Ascending aorta (tissue), 2 donors: Measurements from ENCODE around the gene PPP1R37. TPM values are rescaled to one million over a fixed set of nuclear protein-coding genes. Genes with fewer than 3 reads are reported as not detected.

Source experiments
- DNase-seq, 2 donors: peaks; one replicate each; pipeline ENCODE4 v3.0.0-alpha.2; 2019; ENCODE audit warnings: low spot score in 2 of 2
- H3K27ac ChIP-seq, 2 donors: fragments of 200-600 bp; sonication (generic); one replicate each; pipeline ENCODE4 v1.5.1; 2016 to 2017; ENCODE audit warnings: mild to moderate bottlenecking in 1 of 2
- H3K27me3 ChIP-seq: fragments of 200-600 bp; sonication (generic); one replicate; pipeline ENCODE4 v1.5.1; 2017
- H3K36me3 ChIP-seq, 2 donors: fragments of 200-600 bp; sonication (generic); one replicate each; pipeline ENCODE4 v1.5.1; 2016
- H3K4me1 ChIP-seq, 2 donors: fragments of 200-600 bp; sonication (generic); one replicate each; pipeline ENCODE4 v1.5.1; 2016 to 2017; ENCODE audit warnings: mild to moderate bottlenecking in 1 of 2
- H3K4me3 ChIP-seq, 2 donors: fragments of 200-600 bp; sonication (generic); one replicate each; pipeline ENCODE4 v1.5.1; 2016 to 2017; ENCODE audit warnings: mild to moderate bottlenecking in 1 of 2
- H3K9me3 ChIP-seq, 2 donors: fragments of 200-600 bp; sonication (generic); one replicate each; pipeline ENCODE4 v1.5.1; 2016
- CTCF ChIP-seq, 3 experiments: fragments of 200-600 bp in 2 of 3; fragments of 450-650 bp in 1 of 3; sonication (generic) in 2 of 3; IDR thresholded peaks; one replicate each; pipeline ENCODE4 v1.5.1; 2016 to 2019; ENCODE audit warnings: antibody characterized with exemption in 3 of 3, mild to moderate bottlenecking in 1 of 3, moderate library complexity in 1 of 3
- intact Hi-C: fragments of 100-400 bp; cut with DNase I; formaldehyde crosslinking; loops from one replicate; pipeline ENCODE4 v1.15.1; 2023
- total RNA-seq: library from RNA; depleted of rRNA; stranded (reverse); fragments of >200 nt; gene quantifications from one replicate; pipeline ENCODE4 v1.1.0, GENCODE V29; 2016

The PPP1R37 gene
- total RNA-seq, 1 donor from 2014 or later, result 17.6 TPM

- no peak for TF ChIP-seq CTCF (IDR thresholded peaks at IDR 0.05)
- DNase-seq, result no peak
- intact Hi-C loops, result no loop called here
- Histone ChIP-seq H3K4me1 (peaks cover 2 to 3% of the 10 kb centered on the region in 2 donors), H3K9me3 (no peaks in the 10 kb centered on the region), H3K4me3 (no peak overlapping the region), H3K27ac (no peak overlapping the region), H3K27me3 (peaks cover 12% of the 10 kb centered on the region), H3K36me3 (no peaks in the 10 kb centered on the region)
These were observed 65.7 kb downstream of the PPP1R37 start for GRCh38 chr19:45158503-45159209.

DNA sequence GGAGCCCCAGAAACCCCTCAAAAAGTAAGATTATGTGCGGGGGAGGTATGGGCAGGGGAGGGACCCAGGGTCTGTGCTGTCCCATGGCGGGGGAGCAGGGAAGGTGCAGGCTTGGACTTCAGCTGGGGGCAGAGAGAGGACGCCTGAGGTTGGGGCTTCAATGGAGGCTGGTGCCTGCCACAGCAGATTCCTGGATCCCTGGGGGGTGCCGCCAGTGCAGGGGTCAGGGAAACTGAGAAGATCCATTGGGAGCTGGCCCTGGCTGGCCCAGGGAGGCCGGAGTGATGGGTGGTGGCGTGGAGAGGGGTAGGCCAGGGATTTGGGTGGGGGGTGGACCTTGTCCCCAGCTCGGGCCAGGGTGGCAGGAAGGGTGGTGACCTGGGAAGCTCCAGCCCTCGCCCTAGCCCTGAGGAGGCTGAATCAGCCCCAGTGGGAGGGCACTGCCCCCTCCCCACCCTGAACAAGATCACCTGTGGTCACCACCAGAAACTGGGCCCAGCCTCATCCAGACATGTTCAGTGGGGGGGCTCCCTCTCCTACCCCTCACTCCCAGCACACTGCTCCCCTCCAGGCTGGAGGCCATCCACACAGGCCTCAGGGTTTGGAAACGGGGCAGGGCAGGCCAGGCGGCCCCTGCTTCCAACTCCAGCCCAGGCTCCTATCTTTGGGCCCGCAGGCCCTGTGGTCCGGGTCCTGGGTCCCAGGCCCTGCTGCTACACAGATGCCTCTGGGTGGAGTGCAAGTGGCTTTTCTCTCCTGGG lies 66.4 kb downstream of the PPP1R37 start:
- intact Hi-C loops, result no loop called here
- H3K4me3 ChIP-seq, result no peak overlapping the region
- no peaks in the 10 kb centered on the region for H3K4me1 ChIP-seq
- no peaks in the 10 kb centered on the region for H3K36me3 ChIP-seq
- no peak for DNase-seq
- no peaks in the 10 kb centered on the region for H3K9me3 ChIP-seq
- H3K27ac ChIP-seq, result no peak overlapping the region
- no peak for TF ChIP-seq CTCF (IDR thresholded peaks at IDR 0.05)
- H3K27me3 ChIP-seq, result peaks cover 10% of the 10 kb centered on the region

DNA sequence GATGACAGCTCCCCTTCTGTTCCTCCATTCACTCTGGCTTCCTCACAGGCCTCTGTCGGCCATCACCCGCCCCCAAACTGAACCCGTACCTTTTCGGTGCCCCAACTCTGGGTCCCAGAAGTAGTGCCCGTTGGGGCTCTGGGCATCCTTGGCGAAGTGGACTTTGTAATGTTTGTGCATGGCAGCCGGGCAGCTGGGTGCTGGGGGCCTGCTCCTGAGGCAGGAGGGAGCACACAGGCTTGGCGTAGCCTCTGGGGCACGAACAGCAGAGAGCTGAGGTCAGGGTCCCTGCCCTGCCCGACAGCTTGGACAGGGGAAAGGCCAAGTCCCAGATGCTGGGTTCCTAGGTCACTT lies 67.0 kb downstream of the PPP1R37 start:
- H3K4me3 ChIP-seq, result no peak overlapping the region
- H3K4me1 ChIP-seq, result no peaks in the 10 kb centered on the region
- no peak for DNase-seq
- H3K27me3 ChIP-seq, result peaks cover 10% of the 10 kb centered on the region
- no peaks in the 10 kb centered on the region for H3K9me3 ChIP-seq
- no peak overlapping the region for H3K27ac ChIP-seq
- no peaks in the 10 kb centered on the region for H3K36me3 ChIP-seq
- intact Hi-C loops, result loop anchor here (5.0 kb wide), 1 partner anchor 92 kb away; the partner anchor contains the start of gene MARK4
- TF ChIP-seq CTCF (IDR thresholded peaks at IDR 0.05), result no peak

DNA sequence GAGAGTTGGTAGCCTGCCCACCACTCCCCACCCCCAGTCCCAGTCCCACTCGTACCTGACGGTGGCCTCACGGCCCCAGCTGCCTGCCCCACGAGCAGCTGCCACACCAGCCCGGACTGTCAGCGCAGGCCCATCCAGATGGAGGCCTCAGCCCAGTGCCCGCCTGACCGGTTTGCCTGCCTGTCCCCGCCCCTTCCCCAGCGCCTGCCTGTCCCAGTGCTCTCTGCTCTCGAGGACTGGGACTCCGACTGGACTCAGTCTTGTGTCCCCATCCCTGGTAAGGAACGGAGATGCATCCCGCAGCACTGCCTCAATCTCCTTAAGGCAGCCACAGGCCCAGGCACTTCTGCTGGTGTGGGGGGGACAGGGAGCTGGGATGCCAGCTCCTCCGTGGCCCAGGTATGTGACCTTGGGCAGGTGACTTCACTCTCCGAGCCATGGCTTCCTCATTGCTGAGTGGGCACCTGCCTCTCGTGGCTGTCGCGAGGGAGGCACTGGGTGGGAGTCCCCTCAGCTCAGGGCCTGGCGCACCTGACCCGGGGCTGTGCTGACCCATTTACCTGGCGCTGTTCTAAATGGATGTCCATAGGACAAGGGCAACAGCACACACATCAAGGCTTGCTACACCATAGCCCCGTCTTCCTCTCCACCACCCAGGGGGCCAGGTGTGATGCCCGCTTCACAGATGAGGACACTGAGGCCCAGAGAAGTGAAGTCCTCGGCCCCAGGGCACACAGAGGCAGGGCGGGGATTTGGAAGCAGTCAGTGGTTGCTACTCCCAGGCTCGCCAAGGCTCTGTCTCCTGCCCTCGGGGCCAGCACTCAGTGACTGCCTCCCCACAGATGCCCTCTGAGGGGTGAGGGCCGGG lies 68.1 kb downstream of the PPP1R37 start, which contains the start of gene NKPD1:
Gene NKPD1 (minus strand): TSS at position 113 of the 868 bp plus-strand sequence. CDS start 832 bp downstream, outside the sequence.
- TF ChIP-seq CTCF (IDR thresholded peaks at IDR 0.05), result no peak
- H3K27me3 ChIP-seq, result peaks cover 10% of the 10 kb centered on the region
- H3K9me3 ChIP-seq, result no peaks in the 10 kb centered on the region
- no peaks in the 10 kb centered on the region for H3K4me1 ChIP-seq
- intact Hi-C loops, result loop anchor here (5.0 kb wide), 1 partner anchor 91 kb away; the partner anchor contains the start of gene MARK4
- H3K4me3 ChIP-seq, result no peak within 1 kb of the TSS
- H3K36me3 ChIP-seq, result no peaks in the 10 kb centered on the region
- DNase-seq, result no peak
- no peak within 1 kb of the TSS for H3K27ac ChIP-seq
